IMR-90 (cell line): Measurements from ENCODE around the gene OVOL1.

Experiments
- CTCF ChIP-seq: conservative IDR thresholded peaks from 2 replicates; pipeline ENCODE4 v1.5.1; 2012; ENCODE audit warnings: mild to moderate bottlenecking, low read depth, low read length, improper control_type of control experiment
- NFE2L2 ChIP-seq: fragments of 150-350 bp; IDR thresholded peaks from 2 replicates; pipeline ENCODE4 v1.6.1; 2016; ENCODE audit warnings: low read depth, mild to moderate bottlenecking, low read length
- POLR2A ChIP-seq: IDR thresholded peaks from 2 replicates; pipeline ENCODE4 v1.6.1; 2012; ENCODE audit warnings: mild to moderate bottlenecking, low read depth, low read length
- RAD21 ChIP-seq: IDR thresholded peaks from 2 replicates; pipeline ENCODE4 v1.6.1; 2012; ENCODE audit warnings: low read length, improper control_type of control experiment

GRCh38 chr11:65808744-65809341 is 22.0 kb downstream of the OVOL1 start:
- TF ChIP-seq RAD21 (no peak), CTCF (no peak), POLR2A (no peak), NFE2L2 (no peak)
